Measurements from ENCODE around the gene SCAF4. TPM values are rescaled to one million over a fixed set of nuclear protein-coding genes. Genes with fewer than 3 reads are reported as not detected.

SCAF4 gene
- total and polyA plus RNA-seq, 8 donors: 8.2 to 15.1 (median 10.5) TPM

GRCh38 chr21:31706562-31706961 is 25.4 kb downstream of the SCAF4 start:
- Histone ChIP-seq H3K4me1 (peaks cover 0 to 10% (median 0%) of the 10 kb centered on the region in 3 donors), H3K4me3 (no peak overlapping the region), H3K36me3 (peaks cover 0 to 18% (median 1%) of the 10 kb centered on the region in 3 donors), H3K27ac (no peak overlapping the region), H3K27me3 (no peaks in the 10 kb centered on the region), H3K9me3 (no peaks in the 10 kb centered on the region)
- FAIRE-seq (no peak), DNase-seq (no peak), ATAC-seq (no peak)
- intact Hi-C loops (cut with DNase I): no loop called here
- 87 to 88% methylated on average over 3 of the region's 3 CpGs for WGBS, 2 donors
- TF ChIP-seq, protein P1, sequence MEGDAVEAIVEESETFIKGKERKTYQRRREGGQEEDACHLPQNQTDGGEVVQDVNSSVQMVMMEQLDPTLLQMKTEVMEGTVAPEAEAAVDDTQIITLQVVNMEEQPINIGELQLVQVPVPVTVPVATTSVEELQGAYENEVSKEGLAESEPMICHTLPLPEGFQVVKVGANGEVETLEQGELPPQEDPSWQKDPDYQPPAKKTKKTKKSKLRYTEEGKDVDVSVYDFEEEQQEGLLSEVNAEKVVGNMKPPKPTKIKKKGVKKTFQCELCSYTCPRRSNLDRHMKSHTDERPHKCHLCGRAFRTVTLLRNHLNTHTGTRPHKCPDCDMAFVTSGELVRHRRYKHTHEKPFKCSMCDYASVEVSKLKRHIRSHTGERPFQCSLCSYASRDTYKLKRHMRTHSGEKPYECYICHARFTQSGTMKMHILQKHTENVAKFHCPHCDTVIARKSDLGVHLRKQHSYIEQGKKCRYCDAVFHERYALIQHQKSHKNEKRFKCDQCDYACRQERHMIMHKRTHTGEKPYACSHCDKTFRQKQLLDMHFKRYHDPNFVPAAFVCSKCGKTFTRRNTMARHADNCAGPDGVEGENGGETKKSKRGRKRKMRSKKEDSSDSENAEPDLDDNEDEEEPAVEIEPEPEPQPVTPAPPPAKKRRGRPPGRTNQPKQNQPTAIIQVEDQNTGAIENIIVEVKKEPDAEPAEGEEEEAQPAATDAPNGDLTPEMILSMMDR (IDR thresholded peaks at IDR 0.05): no peak

DNA sequence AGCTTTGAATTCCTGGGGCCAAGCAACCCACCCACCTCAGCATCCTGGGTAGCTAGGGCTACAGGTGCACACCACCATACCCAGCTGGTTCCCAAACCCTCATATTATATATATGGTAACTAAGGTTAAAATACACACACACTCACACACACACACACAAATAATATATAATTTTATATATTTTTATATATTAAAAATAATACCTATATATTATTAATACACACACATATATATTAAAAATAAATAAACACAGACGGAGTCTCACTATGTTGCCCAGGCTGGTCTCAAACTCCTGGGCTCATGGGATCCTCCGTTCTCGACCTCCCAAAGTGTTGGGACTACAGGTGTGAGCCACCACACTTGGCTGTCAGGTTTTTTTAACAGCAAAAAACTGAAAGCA is 31.9 kb downstream of the SCAF4 start:
- no peak for FAIRE-seq
- WGBS, 2 donors: 97 to 98% methylated on average over 3 of the region's 3 CpGs
- TF ChIP-seq, protein P1 (IDR thresholded peaks at IDR 0.05): no peak

DNA sequence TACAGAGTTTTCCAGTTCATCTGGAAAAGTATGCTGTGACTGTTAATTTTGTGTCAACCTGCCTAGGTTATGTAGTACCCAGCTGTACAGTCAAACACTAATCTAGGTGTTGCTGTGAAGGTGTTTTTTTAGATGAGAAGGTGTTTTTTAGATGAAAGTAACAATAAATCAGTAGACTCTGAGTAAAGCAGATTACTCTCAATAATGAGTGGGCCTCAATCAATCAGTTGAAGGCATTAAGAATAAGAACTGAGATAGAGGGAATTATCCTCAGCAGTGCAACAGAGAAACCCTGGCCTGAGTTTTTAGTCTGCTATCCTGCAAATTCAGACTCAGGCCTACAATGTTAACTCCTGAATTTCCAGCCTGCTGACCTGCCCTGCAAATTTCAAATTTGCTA is 33.5 kb downstream of the SCAF4 start:
- intact Hi-C loops (cut with DNase I): no loop called here
- peaks cover 5 to 68% (median 13%) of the 10 kb centered on the region in 3 donors for H3K36me3 ChIP-seq
- H3K4me1 ChIP-seq: no peaks in the 10 kb centered on the region
- DNase-seq (no peak), ATAC-seq (no peak), FAIRE-seq (no peak)
- TF ChIP-seq, protein P1 (IDR thresholded peaks at IDR 0.05): no peak
- no peak overlapping the region for H3K4me3 ChIP-seq
- H3K27ac ChIP-seq: no peak overlapping the region
- no peaks in the 10 kb centered on the region for H3K9me3 ChIP-seq
- H3K27me3 ChIP-seq: no peaks in the 10 kb centered on the region

More for the DNA sequence above, 31.9 kb downstream of the SCAF4 start:
- intact Hi-C loops (cut with DNase I): no loop called here
- Histone ChIP-seq H3K36me3 (peaks cover 5 to 55% (median 13%) of the 10 kb centered on the region in 3 donors), H3K27me3 (no peaks in the 10 kb centered on the region), H3K4me1 (no peaks in the 10 kb centered on the region), H3K9me3 (no peaks in the 10 kb centered on the region), H3K27ac (no peak overlapping the region), H3K4me3 (no peak overlapping the region)
- DNase-seq (no peak), ATAC-seq (no peak)

GRCh38 chr21:31696424-31696823 is 35.5 kb downstream of the SCAF4 start:
- Histone ChIP-seq H3K27ac (no peak overlapping the region), H3K4me3 (no peak overlapping the region), H3K36me3 (peaks cover 5 to 68% (median 11%) of the 10 kb centered on the region in 3 donors), H3K4me1 (no peaks in the 10 kb centered on the region), H3K27me3 (no peaks in the 10 kb centered on the region), H3K9me3 (no peaks in the 10 kb centered on the region)
- DNase-seq: no peak
- TF ChIP-seq, protein P1 (IDR thresholded peaks at IDR 0.05): no peak
- FAIRE-seq: no peak
- ATAC-seq: no peak
- intact Hi-C loops (cut with DNase I): no loop called here
- WGBS, 2 donors: 94 to 96% methylated on average over 6 of the region's 6 CpGs

GRCh38 chr21:31693222-31693621 is 38.7 kb downstream of the SCAF4 start:
- Histone ChIP-seq H3K36me3 (peaks cover 0 to 76% (median 11%) of the 10 kb centered on the region in 3 donors), H3K27ac (no peak overlapping the region), H3K4me1 (no peaks in the 10 kb centered on the region), H3K27me3 (no peaks in the 10 kb centered on the region), H3K9me3 (no peaks in the 10 kb centered on the region), H3K4me3 (no peak overlapping the region)
- 97 to 98% methylated on average over 16 of the region's 16 CpGs for WGBS, 2 donors
- ATAC-seq (no peak), DNase-seq (no peak), FAIRE-seq (no peak)
- intact Hi-C loops (cut with DNase I): no loop called here
- TF ChIP-seq, protein P1 (IDR thresholded peaks at IDR 0.05): no peak

Measured in pancreas (tissue), 10 donors.